HG02943 (cell line): Measurements from ENCODE around the gene MAGI1.

Source experiments
- ATAC-seq: cut with Tn5 transposase; IDR thresholded peaks from one replicate; pipeline ENCODE4 v1.9.1; 2021; ENCODE audit warnings: mild to moderate bottlenecking, low read depth, moderate library complexity; ENCODE audit not compliant: unreplicated experiment

The MAGI1 gene

DNA sequence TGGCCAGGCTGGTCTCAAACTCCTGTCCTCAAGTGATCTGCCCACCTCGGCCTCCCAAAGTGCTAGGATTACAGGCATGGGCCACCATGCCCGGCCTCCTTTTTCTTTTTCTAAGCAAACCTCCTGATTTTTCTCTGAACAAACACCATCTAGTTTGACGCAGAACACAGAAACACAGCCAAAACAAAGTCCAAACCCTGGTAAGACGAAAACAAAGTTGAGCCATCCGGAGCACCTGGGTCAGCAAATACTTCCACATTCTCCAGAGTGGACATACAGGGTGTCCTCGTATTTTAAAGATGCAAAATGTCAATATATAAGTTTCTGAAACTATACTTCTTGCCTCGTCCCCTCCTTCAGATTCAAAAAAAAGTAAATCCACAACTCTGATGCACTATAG, 715.8 kb downstream of the MAGI1 start:
- ATAC-seq, result no peak

DNA sequence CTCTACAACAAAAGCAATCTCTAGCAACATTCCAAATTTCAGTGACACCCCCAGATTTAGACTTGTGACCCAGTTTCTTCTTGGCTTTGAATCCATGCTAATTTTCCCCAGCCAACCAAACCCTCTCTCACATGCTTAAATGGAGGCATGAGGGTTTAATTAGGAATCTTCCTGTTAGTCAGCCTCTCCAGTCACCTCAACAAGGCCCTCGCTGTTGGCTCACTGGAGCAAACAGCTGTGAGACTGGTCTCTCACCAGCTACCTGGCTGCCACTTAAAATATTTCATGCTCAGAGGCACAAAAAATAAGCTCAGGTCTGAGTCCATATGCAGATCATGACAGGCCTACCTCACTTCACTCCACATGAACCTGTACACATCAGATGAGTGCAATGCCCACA, 720.5 kb downstream of the MAGI1 start:
- ATAC-seq, result no peak

DNA sequence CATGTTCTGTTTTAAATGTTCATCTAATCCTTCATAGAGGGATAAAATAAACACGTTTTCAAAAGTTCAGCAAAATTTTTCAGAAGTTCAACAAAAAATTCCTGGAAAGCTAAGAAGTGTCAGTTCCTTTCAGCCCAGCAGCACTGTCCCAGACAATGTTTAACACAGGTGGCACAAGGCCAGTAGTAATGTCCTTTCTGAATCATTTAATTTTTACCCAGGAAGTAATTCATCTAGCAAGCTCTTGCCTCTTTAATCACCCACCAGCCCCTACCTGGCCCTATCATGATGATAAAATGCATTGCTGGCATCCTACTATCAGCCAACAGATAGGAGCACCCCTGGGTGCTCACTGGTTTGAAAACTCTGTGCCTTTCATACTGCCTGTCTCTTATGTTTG, 723.8 kb downstream of the MAGI1 start:
- no peak for ATAC-seq

DNA sequence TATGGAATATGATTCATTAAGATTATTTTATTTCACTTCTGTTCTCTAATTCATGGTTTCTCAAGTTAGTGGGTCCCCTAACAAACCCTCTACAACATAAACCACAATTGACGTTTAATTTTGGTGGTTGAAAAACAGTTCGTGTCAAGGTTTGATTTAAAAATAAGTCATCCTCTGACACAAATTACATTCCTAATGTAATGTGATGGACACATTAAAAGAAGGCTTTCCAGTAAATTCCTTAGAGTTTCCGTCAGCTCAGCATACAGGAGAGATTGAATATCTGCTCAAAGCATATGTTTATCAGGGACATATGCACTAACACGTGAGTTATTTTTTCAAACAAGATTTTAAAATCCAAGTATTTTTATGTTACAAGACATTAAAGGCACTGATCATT, 724.4 kb downstream of the MAGI1 start:
- ATAC-seq, result no peak

DNA sequence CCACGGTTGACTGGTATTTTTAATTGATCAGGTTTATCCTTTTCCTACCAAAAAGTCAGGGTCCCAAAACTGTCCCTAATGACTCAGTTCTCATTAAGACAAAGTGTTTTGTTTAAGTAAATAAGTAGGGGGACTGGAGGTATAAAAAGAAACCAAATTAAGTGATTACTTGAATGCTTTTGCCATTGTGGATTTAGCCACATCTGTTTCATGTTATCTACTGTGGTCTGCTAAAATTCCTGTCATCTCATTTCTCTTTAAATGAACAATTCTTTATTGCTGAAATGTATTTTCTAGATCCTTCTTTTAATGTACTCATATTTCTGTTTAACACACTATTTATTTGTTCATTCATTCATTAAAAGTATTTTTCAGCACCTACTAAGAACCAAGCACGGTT, 725.1 kb downstream of the MAGI1 start:
- no peak for ATAC-seq

DNA sequence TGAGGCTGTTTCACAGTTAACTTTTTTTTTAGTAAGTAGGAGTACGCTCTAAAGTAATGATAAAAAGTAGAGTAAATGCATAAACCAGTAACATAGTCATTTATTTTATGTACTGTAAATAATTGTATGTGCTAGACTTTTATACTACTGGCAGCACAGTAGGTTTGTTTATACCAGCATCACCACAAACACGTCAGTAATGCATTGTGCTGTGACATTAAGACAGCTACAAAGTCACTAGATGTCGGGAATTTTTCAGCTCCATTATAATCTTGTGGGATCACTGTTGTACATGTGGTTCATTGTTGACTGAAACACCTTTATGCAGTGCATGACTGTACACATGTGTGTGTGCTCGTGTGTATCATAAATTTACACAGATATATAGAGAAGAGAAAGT, 732.9 kb downstream of the MAGI1 start:
- no peak for ATAC-seq
